Activated CD4-positive, alpha-beta T cell treated with anti-CD3 and anti-CD28 coated beads for 1 hour (primary cell): ENCODE data around the gene ANKRD42.
"Not testable (repeated sequence)": the region's sequence is repeated elsewhere in the genome, so short reads cannot be mapped to it uniquely, and the experiment has no call there.

Experiments used
- DNase-seq: peaks from one replicate; pipeline ENCODE4 v3.0.0-alpha.2; 2020

ANKRD42 gene

DNA sequence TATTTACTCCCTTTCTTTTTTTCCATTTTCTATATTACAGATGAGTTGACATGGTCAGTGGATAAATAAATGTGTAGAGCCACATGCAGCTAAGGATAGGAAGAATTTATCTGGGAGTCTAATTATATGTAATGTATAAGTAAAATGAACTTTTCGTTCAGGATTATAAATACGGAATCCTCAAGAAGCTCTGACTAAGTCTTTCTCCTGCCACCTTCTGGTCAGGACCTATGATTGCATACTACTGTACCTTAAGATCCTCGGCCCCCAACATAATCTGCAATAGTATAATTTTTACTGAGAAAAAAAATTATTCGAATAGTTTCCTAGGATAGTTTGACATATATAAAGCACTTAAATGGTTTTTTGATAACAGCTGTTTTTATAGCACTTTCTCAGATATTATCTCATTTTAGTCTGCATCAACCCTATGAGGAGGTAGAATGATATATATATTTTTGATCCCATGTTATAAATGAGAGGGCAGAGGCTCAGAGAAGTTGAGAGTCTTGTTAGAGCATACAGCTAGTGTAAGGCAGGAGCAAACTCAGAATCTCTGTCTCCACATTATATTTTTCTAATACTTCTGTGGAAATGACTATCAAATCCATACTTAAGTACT lies 56.6 kb downstream of the ANKRD42 start:
- no peak for DNase-seq

DNA sequence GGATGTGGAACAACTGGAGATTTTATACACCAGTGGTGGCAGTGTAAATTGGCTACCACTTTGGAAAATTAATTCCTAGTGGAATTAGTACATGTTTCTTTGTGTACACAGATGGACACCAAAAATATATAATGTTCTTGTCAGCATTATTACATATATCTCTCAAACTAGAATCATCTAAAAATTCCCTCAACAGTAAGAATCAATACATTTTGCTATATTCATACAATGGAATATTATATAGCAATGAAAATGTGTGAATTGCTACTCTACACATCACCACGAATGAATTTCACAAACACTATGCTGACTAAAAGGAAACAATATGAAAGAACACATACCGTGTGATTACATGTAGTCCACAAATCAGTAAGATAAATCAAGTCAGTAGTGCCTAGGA lies 58.8 kb downstream of the ANKRD42 start:
- DNase-seq, result no peak

DNA sequence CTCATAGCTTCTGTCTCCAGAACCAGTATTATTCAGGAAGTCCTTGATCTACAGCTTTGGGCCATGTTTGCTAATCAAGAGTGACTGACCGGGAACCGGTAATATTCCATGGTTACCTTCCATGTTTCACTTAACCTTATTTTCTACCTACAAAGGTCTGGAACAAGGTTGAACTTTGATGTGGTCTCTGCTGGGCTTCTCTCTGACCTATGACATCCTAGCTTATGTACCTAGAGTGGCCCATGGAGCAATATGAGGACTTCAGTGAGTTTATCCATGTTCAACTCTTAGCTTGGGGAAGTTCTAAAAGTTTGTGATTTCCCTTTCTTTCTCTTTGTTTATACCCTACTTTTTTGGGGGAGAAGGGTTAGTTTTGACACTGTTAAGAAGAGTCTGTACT lies 59.4 kb downstream of the ANKRD42 start:
- DNase-seq, result no peak

DNA sequence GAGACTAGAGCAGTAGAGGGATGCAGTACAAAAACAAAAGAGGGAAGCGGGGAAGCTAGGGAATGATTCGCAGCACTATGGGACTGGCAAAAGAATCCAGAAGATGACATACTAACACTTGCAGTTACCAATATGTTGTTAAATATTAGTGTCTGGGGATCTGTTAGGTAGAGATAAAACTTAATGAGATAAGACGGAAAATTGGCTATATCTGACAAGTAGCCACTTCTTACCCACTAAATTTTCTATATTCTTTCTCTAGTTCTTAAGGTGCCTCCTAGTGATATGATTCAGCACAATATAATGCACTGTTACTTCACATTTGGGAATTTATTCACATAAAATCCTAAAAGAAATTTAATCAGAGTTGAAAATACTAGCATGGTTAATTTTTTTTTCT lies 61.9 kb downstream of the ANKRD42 start:
- DNase-seq, result no peak

DNA sequence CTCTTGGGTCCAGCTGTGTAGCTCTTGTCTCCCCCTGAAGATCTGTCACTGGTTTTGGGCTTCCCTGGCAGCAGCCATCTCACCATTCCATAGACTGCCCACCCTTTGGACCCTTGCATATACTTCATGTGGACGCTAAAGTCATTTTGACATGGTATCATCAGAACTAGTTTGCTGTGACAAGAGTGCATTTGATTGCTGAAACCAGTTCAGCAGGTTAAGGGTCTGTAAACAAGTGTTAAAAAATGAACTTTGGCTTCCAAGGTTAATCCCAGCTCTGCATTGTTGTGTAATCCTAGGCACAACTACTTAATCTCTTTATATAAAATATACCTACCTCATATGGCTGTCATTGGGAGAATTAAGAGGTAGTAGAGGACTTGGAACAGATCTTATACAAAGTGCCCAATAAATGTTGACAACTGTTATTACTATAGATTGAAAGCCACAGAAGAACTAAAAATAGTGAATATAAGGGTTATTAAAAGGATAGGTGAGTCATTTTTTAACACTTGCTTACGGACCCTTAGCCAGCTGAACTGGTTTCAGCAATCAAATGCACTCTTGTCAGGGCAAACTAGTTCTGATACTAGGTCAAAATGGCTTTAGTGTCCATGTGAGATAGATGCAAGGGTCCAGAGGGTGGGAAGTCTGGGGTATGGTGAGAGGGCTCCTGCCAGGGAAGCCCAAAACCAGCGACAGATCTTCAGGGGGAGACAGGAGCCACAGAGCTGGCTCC lies 63.3 kb downstream of the ANKRD42 start:
- no peak for DNase-seq

DNA sequence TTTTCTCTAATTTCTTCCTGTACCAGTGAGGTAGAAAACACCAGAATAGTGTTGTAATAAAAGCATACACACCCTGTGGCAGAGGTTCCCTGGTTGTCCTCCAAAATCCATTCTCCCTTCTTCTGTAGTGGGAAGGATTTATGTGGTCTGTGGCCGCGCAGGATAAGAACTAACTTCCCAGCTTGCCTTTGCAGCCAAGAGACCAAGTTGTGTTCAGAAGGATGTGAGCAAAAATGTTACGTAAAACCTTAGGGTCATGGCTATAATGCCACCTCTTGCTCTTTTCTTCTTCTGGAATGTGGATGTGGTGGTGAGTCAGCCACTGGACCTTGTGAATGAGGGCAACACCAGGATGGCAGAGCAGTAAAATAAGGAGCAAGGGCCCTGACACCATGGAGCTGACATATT lies 64.3 kb downstream of the ANKRD42 start:
- DNase-seq, result no peak

DNA sequence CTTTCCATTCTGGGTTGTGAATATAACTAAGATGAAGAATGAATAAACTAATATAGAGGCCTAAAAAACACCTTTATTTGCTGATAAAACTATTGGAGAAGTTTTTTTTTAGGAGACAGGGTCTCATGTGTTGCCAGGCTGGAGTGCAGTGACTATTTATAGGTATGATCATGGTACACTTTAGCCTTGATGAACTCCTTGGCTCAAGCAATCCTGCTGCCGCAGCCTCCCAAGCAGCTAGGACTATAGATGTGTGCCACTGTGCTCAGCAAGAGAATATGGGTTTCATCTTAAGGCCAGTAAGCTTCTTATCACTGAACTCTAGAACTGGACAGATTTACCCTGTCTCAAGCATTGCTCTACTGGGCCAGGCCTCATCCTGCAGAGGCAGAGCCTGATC lies 66.0 kb downstream of the ANKRD42 start:
- DNase-seq, result no peak

DNA sequence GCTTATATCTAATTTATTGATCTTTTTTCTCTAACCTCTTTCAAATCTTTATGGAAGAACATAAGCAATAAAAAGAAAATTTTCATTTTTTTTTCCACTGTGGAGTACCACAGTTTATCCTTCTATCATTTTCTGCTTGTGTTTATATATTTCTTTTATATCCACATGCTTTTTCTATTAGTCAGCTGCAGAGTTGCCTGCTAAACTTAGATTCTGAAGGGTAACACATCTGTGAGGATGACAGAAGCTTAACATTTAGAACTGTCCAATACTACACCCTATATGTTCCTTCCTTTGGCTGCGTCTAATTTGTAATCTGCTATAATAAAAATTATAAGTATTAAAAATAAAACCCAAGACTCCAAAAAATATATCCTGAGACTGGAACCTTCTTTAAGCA lies 71.8 kb downstream of the ANKRD42 start:
- no peak for DNase-seq

DNA sequence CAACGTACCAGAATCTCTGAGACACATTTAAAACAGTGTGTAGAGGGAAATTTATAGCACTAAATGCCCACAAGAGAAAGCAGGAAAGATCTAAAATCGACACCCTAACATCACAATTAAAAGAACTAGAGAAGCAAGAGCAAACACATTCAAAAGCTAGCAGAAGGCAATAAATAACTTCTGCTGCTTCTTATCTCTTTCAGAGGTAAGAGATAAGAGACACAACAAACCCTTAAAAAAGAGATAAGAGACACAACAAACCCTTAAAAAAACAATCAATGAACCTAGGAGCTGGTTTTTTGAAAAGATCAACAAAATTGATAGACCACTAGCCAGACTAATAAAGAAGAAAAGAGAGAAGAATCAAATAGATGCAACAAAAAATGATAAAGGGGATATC lies 75.6 kb downstream of the ANKRD42 start:
- DNase-seq, result not testable (repeated sequence)

DNA sequence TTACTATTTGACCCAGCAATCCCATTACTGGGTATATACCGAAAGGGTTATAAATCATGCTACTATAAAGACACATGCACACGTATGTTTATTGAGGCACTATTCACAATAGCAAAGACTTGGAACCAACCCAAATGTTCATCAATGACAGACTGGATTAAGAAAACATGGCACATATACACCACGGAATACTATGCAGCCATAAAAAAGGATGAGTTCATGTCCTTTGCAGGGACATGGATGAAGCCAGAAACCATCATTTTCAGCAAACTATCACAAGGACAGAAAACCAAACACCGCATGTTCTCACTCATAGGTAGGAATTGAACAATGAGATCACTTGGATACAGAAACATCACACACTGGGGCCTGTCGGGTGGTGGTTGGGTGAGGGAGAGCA lies 78.2 kb downstream of the ANKRD42 start:
- DNase-seq, result not testable (repeated sequence)

DNA sequence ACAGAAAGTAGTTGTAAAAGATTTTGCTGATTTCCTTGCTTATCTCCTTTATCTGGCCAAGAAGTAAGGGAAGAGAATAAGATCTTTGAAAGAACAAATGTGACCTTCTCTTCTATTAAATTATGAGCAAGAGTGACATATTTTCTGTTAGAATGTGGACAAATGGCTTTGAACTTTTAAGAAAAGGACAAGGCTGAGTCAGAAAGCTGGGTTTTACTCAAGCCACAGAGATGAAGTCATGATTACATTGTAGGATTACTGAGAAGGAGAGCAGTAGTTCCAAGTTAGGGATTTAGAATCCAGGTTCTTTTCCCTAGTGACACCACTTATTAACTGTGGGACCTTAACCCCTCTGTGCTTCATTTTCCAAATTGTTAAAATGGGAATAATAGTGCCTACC lies 79.1 kb downstream of the ANKRD42 start:
- DNase-seq, result no peak

DNA sequence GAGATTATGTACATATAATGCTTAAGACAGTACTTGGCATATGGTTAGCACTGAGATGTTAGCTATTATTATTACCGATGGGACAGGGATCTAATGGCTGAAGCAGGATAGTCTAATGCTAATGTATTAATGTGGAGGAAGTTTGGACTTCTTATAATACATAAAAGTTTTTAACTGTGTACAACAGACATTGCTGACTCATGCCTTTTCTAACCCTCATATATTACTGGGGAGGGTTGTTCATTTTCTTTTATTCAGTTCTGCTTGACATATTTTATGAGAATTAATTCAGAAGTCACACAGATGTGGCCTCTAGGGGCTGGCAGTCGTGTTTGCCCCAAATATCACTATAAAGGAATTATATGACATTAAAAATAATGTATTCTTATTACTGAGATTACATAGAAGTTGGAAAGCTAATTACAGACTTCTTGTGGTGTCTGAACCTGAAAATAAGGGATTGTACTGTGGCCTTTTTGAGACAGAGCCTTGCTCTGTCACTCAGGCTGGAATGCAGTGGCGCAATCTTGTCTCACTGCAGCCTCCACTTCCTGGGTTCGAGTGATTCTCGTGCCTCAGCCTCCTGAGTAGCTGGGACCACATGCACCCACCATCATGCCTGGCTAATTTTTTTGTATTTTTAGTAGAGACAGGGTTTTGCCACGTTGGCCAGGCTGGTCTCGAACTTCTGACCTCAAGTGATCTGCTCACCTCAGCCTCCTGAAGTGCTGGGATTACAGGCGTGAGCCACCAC lies 82.6 kb downstream of the ANKRD42 start:
- no peak for DNase-seq

DNA sequence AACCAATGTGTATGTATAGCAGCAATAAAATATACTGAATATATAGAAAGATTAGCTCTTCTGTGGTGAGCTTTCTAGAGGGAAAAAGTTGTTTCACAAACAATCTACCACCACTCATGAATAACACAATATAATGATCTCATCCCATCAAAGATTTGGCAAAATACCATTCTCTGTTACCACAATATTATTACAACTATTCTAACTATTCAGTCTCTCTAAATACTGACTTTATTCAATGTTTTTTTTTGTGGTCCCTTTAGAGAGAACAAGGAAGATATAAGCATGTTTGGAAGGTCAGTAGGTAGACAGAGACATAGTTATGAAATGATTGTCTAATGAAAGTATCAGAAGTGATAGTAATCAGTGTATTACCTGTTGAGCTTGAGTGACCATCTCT lies 84.8 kb downstream of the ANKRD42 start:
- DNase-seq, result no peak

DNA sequence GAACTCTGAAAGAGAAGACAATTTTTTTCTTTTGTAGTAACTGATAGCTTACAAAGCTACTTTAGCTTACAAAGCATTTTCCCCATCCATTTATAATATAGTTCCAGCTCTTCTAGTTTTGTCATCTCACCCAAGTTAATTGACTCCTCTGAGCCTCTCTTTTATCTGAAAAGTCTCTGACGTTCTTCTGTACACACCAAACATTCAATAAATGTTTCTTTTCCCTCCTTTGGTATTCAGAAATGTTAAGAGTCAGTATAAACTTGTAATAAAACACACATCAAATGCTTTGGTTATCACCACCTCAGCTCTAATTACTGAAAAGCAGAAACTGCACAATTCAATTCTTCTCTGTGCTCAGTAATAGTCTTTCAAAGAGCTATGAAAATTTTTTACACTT lies 86.7 kb downstream of the ANKRD42 start:
- DNase-seq, result no peak

DNA sequence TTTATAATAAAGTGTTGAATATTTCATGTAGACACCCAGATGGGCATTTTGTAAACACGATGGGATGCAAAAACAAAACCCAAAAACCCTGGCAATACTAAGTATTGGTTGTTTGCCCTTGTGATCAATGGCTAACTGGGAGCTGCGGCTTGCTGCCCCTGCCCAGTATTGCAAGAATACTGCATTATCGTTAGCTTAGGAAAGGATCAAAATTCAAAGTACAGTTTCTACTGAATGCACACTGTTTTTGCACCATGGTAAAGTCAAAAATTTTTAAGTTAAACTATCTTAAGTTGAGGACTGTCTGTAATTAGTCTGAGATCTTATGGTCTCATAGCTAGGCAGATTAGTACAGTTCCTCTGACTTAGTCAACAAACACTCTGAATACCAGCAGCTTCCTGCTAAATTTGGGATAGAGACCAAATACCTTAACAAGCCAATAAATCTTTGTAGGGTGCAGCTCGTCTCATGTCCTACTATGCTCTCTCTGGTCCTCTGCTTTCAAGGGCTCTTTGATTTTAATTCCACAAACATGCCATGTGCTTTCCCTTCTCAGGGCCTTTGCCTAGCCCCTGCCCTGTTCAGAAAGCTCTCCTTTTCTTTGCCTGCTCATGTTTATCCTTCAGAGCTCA lies 88.7 kb downstream of the ANKRD42 start:
- no peak for DNase-seq

DNA sequence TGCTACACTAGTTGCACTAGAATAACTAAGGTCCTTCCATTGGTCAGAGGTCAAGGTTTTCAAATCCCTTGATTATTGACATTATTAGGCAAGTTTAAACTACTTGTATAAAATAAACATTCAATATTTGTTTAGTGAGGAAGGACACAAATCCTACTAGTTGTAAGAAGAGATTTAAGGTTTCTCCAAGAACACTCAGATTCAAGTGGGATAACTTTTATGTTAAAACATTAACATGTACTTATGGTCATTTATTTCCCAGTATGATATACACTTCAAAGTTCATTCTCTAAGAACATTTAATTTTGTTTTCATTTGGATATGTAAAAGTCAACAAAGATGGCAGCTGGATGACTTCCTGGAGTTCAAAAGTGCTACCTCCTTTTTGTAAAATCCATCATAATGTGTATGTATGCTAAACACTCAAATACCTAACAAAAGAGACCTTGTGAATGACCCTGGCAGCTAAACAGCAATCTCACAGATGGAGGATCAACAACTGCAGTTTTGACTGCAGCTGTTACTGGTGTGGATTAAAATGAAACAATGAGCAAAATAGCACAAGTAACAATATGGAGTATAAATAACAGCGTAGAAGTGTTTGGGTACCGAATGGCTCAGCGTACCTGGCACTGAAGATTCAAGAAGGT lies 91.1 kb downstream of the ANKRD42 start:
- DNase-seq, result no peak

DNA sequence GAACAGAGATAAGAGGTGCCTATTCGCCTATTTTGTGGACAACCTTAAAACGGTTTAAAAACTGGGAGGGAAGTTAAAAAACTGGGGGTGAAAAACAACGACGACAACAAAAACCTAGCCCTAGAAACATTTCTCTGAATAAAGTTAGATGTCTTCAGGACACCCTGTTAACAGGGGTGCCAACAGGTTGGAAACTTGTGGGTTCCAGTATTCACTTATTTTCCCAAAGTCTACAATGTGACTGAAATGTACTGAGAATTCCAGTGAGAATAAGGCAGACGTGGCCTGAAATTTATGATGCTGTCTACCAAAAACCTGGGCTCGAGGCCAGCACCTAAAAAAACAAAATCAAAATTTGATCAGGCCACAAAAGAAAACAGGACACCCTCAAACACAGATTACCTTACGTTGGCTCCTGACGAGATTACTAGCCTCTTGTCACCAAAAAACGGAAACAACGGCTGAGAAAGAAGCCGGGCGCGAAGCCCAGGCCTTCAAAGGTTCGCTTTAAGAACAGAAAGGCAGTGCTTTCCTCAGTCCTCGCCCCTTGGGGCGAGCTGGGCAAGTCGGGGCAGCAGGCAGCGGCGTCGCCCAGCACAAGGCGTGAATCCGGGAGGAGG lies 91.7 kb downstream of the ANKRD42 start:
- no peak for DNase-seq

DNA sequence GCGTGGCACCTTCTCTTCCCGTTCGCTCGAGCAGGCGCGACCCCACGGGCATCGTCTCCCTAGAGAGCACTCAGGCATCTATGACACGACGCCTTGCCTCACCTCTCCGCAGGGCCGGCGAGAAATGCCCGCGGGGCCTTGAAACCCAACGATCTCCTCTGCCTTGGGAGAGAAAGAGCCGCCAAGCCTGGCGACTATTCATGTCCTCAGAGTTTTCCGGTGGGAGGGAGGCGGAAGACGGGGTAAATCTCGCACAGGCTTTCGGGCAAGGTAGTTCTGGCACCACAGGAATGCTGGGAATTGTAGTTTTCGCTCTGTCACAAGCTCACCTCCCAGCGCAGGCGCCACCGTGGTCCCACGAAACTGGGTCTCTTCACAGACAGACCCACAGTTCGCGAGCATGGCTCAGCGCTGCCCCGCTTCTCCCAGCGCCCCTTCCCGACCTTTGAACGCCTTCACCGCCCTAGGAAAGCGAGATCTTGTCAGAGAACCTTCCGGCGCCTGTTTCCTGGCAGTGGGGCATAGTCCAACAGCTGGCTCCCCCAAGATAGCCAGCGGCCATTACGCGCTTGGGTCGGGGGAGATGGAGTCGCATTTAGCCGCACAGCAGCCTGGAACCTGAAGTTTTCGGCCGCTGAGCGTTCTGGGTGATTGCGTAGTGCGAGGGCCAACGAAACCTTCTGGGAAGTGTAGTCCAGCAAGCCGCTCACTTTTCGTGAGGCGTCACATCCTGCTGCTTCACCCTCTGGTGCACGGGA lies 92.4 kb downstream of the ANKRD42 start, which contains the start of gene CCDC90B:
CCDC90B (minus strand) TSS at position 597 of the 758 bp plus-strand sequence; CDS start at position 202, 395 bp downstream.
- DNase-seq, result peak; percentile 90

DNA sequence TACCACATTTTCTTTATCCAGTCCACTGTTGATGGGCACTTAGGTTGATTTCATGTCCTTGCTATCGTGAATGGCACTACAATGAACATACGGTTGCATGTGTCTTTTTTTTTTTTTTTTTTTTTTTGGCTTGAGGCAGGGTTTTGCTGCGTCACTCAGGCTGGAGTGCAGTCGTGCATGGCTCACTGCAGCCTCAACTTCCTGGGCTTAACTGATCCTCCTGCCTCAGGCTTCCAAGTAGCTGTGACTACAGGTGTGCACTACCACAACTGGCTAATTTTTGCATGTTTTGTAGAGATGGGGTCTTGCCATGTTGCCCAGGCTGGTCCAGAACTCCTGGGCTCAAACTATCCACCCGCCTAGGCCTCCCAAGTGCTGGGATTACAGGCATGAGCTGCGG lies 94.1 kb downstream of the ANKRD42 start:
- DNase-seq, result no peak

DNA sequence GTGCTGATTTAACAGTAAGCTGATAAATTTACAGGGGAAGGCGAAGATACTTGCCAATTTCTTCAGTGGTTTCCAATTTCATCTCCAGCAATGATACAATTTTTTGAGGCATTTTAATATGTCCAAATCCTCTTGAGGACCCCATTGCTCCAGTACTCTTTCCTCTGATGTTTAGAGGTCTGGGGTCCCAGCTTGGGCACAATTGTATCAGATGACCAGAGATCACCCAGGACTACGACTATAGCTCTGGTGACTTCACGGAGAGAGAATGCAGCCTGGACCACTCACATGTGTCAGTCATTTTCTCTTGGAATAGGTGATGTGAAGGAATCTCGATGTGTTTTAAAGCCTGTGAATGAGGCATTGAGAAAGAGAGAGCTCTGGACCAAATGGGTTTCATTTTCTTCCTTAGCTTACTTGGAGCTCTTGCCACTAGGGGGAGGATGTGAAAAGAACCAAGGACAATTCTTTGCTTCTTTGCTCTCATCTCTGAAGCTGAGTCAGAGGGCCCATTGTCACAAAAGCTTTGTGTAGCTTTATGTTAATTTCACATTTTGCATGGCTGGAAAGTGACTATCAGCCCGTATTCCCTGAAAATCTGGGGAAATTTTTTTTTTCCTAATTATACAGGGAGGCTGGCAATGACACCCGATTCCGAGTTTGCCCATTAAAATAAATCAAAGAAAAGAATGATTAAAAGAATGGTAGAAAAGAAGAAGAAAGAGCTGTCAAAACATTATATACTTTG lies 99.4 kb downstream of the ANKRD42 start:
- no peak for DNase-seq

DNA sequence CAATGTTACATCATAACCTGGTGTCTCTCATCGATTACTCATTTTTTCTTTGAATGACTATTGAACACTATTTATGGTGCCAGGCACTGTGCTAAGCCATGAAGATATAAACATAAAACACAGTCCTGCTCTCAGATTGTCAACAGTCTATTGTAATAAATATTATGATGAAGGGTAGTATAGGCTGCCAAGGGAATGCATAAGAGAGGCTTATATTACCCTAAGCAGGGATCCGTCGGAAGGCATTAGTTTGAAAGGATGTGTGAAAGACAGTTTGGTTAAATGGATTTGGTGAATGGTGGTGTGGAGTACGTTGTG lies 99.9 kb downstream of the ANKRD42 start:
- DNase-seq, result no peak
